ENCODE measurements around the gene SCN3B.

Gene SCN3B

GRCh38 chr11:123654566-123655081 is at the start of gene SCN3B:
SCN3B (minus strand) TSS chr11:123654624; CDS start chr11:123653801, 823 bp downstream.
- peak; percentile 39 for DNase-seq (ENCODE audit: low read depth)
- TF ChIP-seq CTCF (conservative IDR thresholded peaks at IDR 0.05; ENCODE audit: control insufficient read depth, insufficient read depth, low read depth, low read length), result no peak
- peak within 1 kb of the TSS; percentile 47 for H3K4me3 ChIP-seq (ENCODE audit: control insufficient read depth, low read depth, low read length)

GRCh38 chr11:123702696-123703095 is 48.3 kb upstream of the SCN3B start:
- H3K4me3 ChIP-seq (ENCODE audit: control insufficient read depth, low read depth, low read length), result no peak overlapping the region
- DNase-seq (ENCODE audit: low read depth), result no peak
- TF ChIP-seq CTCF (conservative IDR thresholded peaks at IDR 0.05; ENCODE audit: control insufficient read depth, insufficient read depth, low read depth, low read length), result no peak

GRCh38 chr11:123702139-123702538 is 47.7 kb upstream of the SCN3B start:
- no peak for TF ChIP-seq CTCF (conservative IDR thresholded peaks at IDR 0.05; ENCODE audit: control insufficient read depth, insufficient read depth, low read depth, low read length)
- H3K4me3 ChIP-seq (ENCODE audit: control insufficient read depth, low read depth, low read length), result no peak overlapping the region
- DNase-seq (ENCODE audit: low read depth), result peak; percentile 17

- no peak overlapping the region for H3K4me3 ChIP-seq (ENCODE audit: control insufficient read depth, low read depth, low read length)
- DNase-seq (ENCODE audit: low read depth), result no peak
- no peak for TF ChIP-seq CTCF (conservative IDR thresholded peaks at IDR 0.05; ENCODE audit: control insufficient read depth, insufficient read depth, low read depth, low read length)
Measured at GRCh38 chr11:123700772-123701171, 46.3 kb upstream of the SCN3B start.

- DNase-seq (ENCODE audit: low read depth), result no peak
- H3K4me3 ChIP-seq (ENCODE audit: control insufficient read depth, low read depth, low read length), result no peak overlapping the region
- TF ChIP-seq CTCF (conservative IDR thresholded peaks at IDR 0.05; ENCODE audit: control insufficient read depth, insufficient read depth, low read depth, low read length), result no peak
Measured at GRCh38 chr11:123698546-123699127, 44.2 kb upstream of the SCN3B start.

- no peak overlapping the region for H3K4me3 ChIP-seq (ENCODE audit: control insufficient read depth, low read depth, low read length)
- no peak for TF ChIP-seq CTCF (conservative IDR thresholded peaks at IDR 0.05; ENCODE audit: control insufficient read depth, insufficient read depth, low read depth, low read length)
- peak; percentile 30 for DNase-seq (ENCODE audit: low read depth)
Measured at GRCh38 chr11:123696183-123696582, 41.8 kb upstream of the SCN3B start.

All from fibroblast of mammary gland (primary cell).